Measurements from ENCODE around the gene TUBB3. TPM values are rescaled to one million over a fixed set of nuclear protein-coding genes. Genes with fewer than 3 reads are reported as not detected.
"Not testable (repeated sequence)": the region's sequence is repeated elsewhere in the genome, so short reads cannot be mapped to it uniquely, and the experiment has no call there.

The TUBB3 gene
- total RNA-seq, 3 donors from 2014 or later (not counting 1 experiment from before 2014, with no cell fraction given): 1.1 to 1.3 (median 1.2) TPM

DNA sequence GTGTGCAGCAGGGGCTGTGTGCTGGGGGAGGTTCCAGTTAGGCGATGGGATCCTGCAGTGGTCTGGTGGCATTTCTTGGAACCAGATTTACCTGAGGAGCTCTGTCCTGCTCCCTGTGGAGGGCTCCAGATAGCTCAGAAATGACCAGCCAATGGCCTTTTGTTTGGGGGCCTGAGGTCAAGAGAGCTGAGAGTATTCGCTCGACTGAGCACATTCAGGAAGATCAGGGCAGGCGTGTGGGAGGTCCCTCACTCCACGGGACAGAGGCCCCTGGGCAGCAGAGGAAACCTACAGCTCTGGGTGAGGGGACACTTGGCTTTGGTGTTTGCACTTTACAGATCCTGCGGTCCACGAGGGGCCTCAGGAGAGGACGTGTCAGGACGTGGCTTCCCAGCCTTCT, 43.6 kb downstream of the TUBB3 start:
- Mint-ChIP-seq H3K4me3 (no peak overlapping the region), H3K9me3 (no peaks in the 10 kb centered on the region), H3K36me3 (no peaks in the 10 kb centered on the region), H3K4me1 (peaks cover 1 to 7% of the 10 kb centered on the region in 2 donors), H3K27ac (no peak overlapping the region), H3K27me3 (ENCODE audit: low read depth in 2 of 2) (no peaks in the 10 kb centered on the region)
- Histone ChIP-seq H3K9me3 (ENCODE audit: control insufficient read depth, insufficient read depth, low read length) (no peaks in the 10 kb centered on the region), H3K4me1 (ENCODE audit: control insufficient read depth, insufficient read depth, low read length) (peaks cover 8% of the 10 kb centered on the region), H3K27ac (ENCODE audit: low read length) (no peak overlapping the region), H3K4me3 (ENCODE audit: low read length) (no peak overlapping the region), H3K27me3 (ENCODE audit: control insufficient read depth, insufficient read depth, low read length) (no peaks in the 10 kb centered on the region), H3K36me3 (ENCODE audit: control insufficient read depth, insufficient read depth, low read length) (no peaks in the 10 kb centered on the region)
- 94% methylated on average over 9 of the region's 9 CpGs for WGBS (ENCODE audit: insufficient coverage)
- intact Hi-C loops (cut with micrococcal nuclease): no loop called here
- TF ChIP-seq, protein P1, sequence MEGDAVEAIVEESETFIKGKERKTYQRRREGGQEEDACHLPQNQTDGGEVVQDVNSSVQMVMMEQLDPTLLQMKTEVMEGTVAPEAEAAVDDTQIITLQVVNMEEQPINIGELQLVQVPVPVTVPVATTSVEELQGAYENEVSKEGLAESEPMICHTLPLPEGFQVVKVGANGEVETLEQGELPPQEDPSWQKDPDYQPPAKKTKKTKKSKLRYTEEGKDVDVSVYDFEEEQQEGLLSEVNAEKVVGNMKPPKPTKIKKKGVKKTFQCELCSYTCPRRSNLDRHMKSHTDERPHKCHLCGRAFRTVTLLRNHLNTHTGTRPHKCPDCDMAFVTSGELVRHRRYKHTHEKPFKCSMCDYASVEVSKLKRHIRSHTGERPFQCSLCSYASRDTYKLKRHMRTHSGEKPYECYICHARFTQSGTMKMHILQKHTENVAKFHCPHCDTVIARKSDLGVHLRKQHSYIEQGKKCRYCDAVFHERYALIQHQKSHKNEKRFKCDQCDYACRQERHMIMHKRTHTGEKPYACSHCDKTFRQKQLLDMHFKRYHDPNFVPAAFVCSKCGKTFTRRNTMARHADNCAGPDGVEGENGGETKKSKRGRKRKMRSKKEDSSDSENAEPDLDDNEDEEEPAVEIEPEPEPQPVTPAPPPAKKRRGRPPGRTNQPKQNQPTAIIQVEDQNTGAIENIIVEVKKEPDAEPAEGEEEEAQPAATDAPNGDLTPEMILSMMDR (IDR thresholded peaks at IDR 0.05): no peak
- DNase-seq: no peak
- ATAC-seq: no peak

DNA sequence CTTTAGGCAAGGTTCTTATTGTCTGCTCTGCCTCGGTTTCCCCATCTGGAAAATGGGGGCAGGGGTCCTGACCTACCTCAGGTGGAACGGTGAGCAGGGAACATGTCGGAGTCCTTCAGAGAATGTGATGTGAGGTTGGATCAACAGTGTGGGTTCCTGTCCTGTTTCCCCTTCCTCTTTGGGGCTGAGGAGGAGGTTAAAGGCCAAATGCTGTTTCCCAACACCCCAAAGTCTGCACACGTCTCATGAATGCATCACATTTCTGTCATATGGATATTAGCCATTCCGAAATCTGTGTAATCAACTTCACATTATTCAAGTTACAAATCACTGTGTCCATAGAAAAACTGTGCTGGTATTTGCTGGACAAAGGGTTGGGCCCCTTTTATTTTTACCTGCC, 44.3 kb downstream of the TUBB3 start:
- intact Hi-C loops (cut with micrococcal nuclease); H3K9me3 ChIP-seq (ENCODE audit: control insufficient read depth, insufficient read depth, low read length); H3K9me3 Mint-ChIP-seq; H3K27me3 Mint-ChIP-seq (ENCODE audit: low read depth in 2 of 2); ATAC-seq; DNase-seq; H3K27ac ChIP-seq (ENCODE audit: low read length); H3K4me1 Mint-ChIP-seq; H3K4me3 ChIP-seq (ENCODE audit: low read length); H3K27ac Mint-ChIP-seq; H3K36me3 Mint-ChIP-seq; H3K4me3 Mint-ChIP-seq; H3K27me3 ChIP-seq (ENCODE audit: control insufficient read depth, insufficient read depth, low read length); H3K36me3 ChIP-seq (ENCODE audit: control insufficient read depth, insufficient read depth, low read length): not testable (repeated sequence)
- H3K4me1 ChIP-seq (ENCODE audit: control insufficient read depth, insufficient read depth, low read length): peaks cover 13% of the 10 kb centered on the region
- 97% methylated on average over 4 of the region's 5 CpGs for WGBS (ENCODE audit: insufficient coverage)

DNA sequence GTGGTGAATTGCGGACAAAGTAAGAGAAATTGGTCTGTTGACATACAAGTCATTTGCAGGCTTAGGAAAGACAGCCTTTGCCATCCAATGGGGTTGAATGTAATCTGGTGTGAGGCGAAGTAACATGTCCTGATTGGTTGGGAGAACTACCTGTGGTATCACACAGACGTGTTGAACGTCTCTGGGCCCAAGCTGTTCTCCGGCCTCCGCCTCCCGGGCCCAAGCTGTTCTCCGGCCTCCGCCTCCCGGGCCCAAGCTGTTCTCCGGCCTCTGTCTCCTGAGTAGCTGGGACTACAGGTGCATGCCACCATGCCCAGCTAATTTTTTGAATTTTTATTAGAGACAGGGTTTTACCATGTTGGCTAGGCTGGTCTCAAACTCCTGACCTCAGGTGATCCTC, 44.9 kb downstream of the TUBB3 start:
- intact Hi-C loops (cut with micrococcal nuclease); H3K4me3 Mint-ChIP-seq; H3K27ac Mint-ChIP-seq; ATAC-seq; H3K27me3 Mint-ChIP-seq (ENCODE audit: low read depth in 2 of 2); H3K9me3 ChIP-seq (ENCODE audit: control insufficient read depth, insufficient read depth, low read length); H3K27ac ChIP-seq (ENCODE audit: low read length); H3K27me3 ChIP-seq (ENCODE audit: control insufficient read depth, insufficient read depth, low read length); H3K36me3 Mint-ChIP-seq; H3K9me3 Mint-ChIP-seq; H3K36me3 ChIP-seq (ENCODE audit: control insufficient read depth, insufficient read depth, low read length); DNase-seq; H3K4me1 Mint-ChIP-seq; H3K4me3 ChIP-seq (ENCODE audit: low read length): not testable (repeated sequence)
- WGBS (ENCODE audit: insufficient coverage): 99% methylated on average over 11 of the region's 11 CpGs
- peaks cover 15% of the 10 kb centered on the region for H3K4me1 ChIP-seq (ENCODE audit: control insufficient read depth, insufficient read depth, low read length)

DNA sequence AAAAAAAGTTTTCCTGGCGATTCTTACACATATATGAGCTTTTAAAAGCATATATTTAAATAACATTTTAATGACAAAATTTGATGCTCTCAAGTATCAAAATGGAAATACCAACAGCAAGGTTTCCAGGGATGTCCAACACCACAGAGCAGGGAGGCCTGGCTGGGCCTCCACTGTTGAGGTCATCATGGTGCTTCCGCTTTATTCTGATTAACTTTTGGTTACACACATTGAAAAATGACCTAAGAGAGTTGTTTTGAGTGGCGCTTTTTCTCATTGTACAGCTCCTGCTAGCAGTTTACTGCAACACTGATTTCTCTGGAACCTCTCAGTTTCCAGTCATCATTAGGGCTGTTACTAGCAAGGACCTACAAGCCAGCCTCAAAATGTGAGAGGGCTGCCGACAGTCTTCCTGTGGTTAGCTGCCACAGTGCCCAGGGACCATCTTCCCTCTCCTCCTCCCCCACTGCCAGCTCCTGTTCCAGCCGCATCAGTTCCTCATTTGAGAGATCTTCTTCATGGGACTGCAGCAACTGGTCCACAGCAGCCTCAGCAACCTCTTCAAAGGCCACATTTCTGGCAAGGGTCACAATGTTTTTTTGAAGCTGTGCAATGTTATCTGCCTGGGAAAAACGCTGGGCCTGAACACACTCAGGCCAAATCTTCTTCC, 46.7 kb downstream of the TUBB3 start:
- WGBS (ENCODE audit: insufficient coverage): 55% methylated on average over 5 of the region's 6 CpGs
- no peaks in the 10 kb centered on the region for H3K36me3 ChIP-seq (ENCODE audit: control insufficient read depth, insufficient read depth, low read length)
- TF ChIP-seq, protein P1 (IDR thresholded peaks at IDR 0.05): no peak
- intact Hi-C loops (cut with micrococcal nuclease): no loop called here
- no peaks in the 10 kb centered on the region for H3K9me3 ChIP-seq (ENCODE audit: control insufficient read depth, insufficient read depth, low read length)
- DNase-seq: no peak
- H3K27me3 ChIP-seq (ENCODE audit: control insufficient read depth, insufficient read depth, low read length): no peaks in the 10 kb centered on the region
- H3K27ac Mint-ChIP-seq: no peak overlapping the region
- H3K9me3 Mint-ChIP-seq: no peaks in the 10 kb centered on the region
- H3K4me1 ChIP-seq (ENCODE audit: control insufficient read depth, insufficient read depth, low read length): peaks cover 27% of the 10 kb centered on the region
- H3K36me3 Mint-ChIP-seq: no peaks in the 10 kb centered on the region
- H3K4me1 Mint-ChIP-seq: peaks cover 9 to 20% of the 10 kb centered on the region in 2 donors
- ATAC-seq: no peak
- no peak overlapping the region for H3K4me3 ChIP-seq (ENCODE audit: low read length)
- H3K27me3 Mint-ChIP-seq (ENCODE audit: low read depth in 2 of 2): no peaks in the 10 kb centered on the region
- no peak overlapping the region for H3K4me3 Mint-ChIP-seq
- no peak overlapping the region for H3K27ac ChIP-seq (ENCODE audit: low read length)

All from natural killer cell (primary cell).